CD14-positive monocyte (primary cell): ENCODE results near the gene HOXA13. TPM values are rescaled to one million over a fixed set of nuclear protein-coding genes. Genes with fewer than 3 reads are reported as not detected.

Experiments used
- DNase-seq, 3 donors: peaks; one replicate each; pipeline ENCODE4 v3.0.0-alpha.2; 2011 to 2022
- H2AFZ ChIP-seq: 2 replicates; pipeline ENCODE4 v1.6.0; 2012; ENCODE audit warnings: mild to moderate bottlenecking, low read depth, low read length, inconsistent platforms; ENCODE audit not compliant: insufficient read depth, poor library complexity, severe bottlenecking
- H3K27ac ChIP-seq, 2 donors: 1 replicate in 1 of 2; 2 replicates in 1 of 2; pipeline ENCODE4 v1.5.1; 2012 to 2013; ENCODE audit warnings: low read length in 2 of 2, control low read depth in 1 of 2, inconsistent platforms in 1 of 2, low read depth in 1 of 2, mild to moderate bottlenecking in 1 of 2
- H3K27me3 ChIP-seq, 2 donors: one replicate each; pipeline versions ENCODE4 v1.6.0 to v1.6.1; 2011 to 2013; ENCODE audit warnings: low read length in 2 of 2; ENCODE audit not compliant: control insufficient read depth in 2 of 2, insufficient read depth in 2 of 2
- H3K36me3 ChIP-seq, 2 donors: replicated peaks in 1 of 2; 1 replicate in 1 of 2; 2 replicates in 1 of 2; pipeline versions ENCODE4 v1.5.1 to v1.6.1; 2012 to 2013; ENCODE audit warnings: low read length in 2 of 2, control low read depth in 1 of 2, inconsistent platforms in 1 of 2, mild to moderate bottlenecking in 1 of 2; ENCODE audit not compliant: insufficient read depth in 2 of 2, control insufficient read depth in 1 of 2
- H3K4me1 ChIP-seq, 2 donors: 1 replicate in 1 of 2; 2 replicates in 1 of 2; pipeline versions ENCODE4 v1.5.1 to v1.6.1; 2012 to 2013; ENCODE audit warnings: low read length in 2 of 2, control low read depth in 1 of 2, inconsistent platforms in 1 of 2, mild to moderate bottlenecking in 1 of 2, moderate library complexity in 1 of 2; ENCODE audit not compliant: insufficient read depth in 2 of 2, control insufficient read depth in 1 of 2
- H3K4me2 ChIP-seq: replicated peaks from 2 replicates; pipeline ENCODE3; 2012; ENCODE audit warnings: low read length, moderate library complexity, mild to moderate bottlenecking; ENCODE audit not compliant: poor library complexity, severe bottlenecking; ENCODE audit errors: extremely low read depth
- H3K4me3 ChIP-seq, 3 experiments: fragments of 200-600 bp in 1 of 3; sonication (generic) in 1 of 3; replicated peaks in 1 of 3; 1 replicate in 2 of 3; 2 replicates in 1 of 3; pipeline ENCODE4 v1.5.1; 2011 to 2013; ENCODE audit warnings: low read length in 3 of 3, mild to moderate bottlenecking in 3 of 3, control low read depth in 2 of 3, low read depth in 2 of 3, inconsistent platforms in 1 of 3, moderate library complexity in 1 of 3
- H3K79me2 ChIP-seq: 2 replicates; pipeline ENCODE4 v1.6.0; 2012; ENCODE audit warnings: mild to moderate bottlenecking, control low read depth, inconsistent platforms, low read length, moderate library complexity; ENCODE audit not compliant: insufficient read depth
- H3K9ac ChIP-seq: 2 replicates; pipeline ENCODE4 v1.6.0; 2017; ENCODE audit warnings: low read length, mild to moderate bottlenecking; ENCODE audit not compliant: insufficient read depth, poor library complexity, severe bottlenecking
- H3K9me3 ChIP-seq, 2 donors: replicated peaks in 1 of 2; 1 replicate in 1 of 2; 2 replicates in 1 of 2; pipeline versions ENCODE4 v1.5.1 to v1.6.1; 2012 to 2013; ENCODE audit warnings: low read length in 2 of 2, control low read depth in 1 of 2; ENCODE audit not compliant: control insufficient read depth in 1 of 2, insufficient read depth in 1 of 2
- H4K20me1 ChIP-seq: 2 replicates; pipeline ENCODE4 v1.6.0; 2012; ENCODE audit warnings: mild to moderate bottlenecking, low read length, control low read depth, moderate library complexity; ENCODE audit not compliant: insufficient read depth
- H3K27ac Mint-ChIP-seq, 7 donors: one replicate each; pipeline ENCODE4 v1.8.0; 2020; ENCODE audit warnings: mild to moderate bottlenecking in 7 of 7, mixed read lengths in 7 of 7, moderate library complexity in 6 of 7, inconsistent platforms in 2 of 7
- H3K27me3 Mint-ChIP-seq, 3 donors: one replicate each; pipeline ENCODE4 v1.8.0; 2021 to 2022; ENCODE audit warnings: low read depth in 3 of 3, mild to moderate bottlenecking in 3 of 3, mixed read lengths in 3 of 3, moderate library complexity in 3 of 3, inconsistent platforms in 1 of 3
- H3K36me3 Mint-ChIP-seq, 2 donors: one replicate each; pipeline ENCODE4 v1.8.0; 2020; ENCODE audit warnings: mixed read lengths in 2 of 2, inconsistent platforms in 1 of 2, mild to moderate bottlenecking in 1 of 2
- H3K4me1 Mint-ChIP-seq: one replicate; pipeline ENCODE4 v1.8.0; 2020; ENCODE audit warnings: mild to moderate bottlenecking, mixed read lengths
- H3K4me3 Mint-ChIP-seq, 2 donors: one replicate each; pipeline ENCODE4 v1.8.0; 2020; ENCODE audit warnings: mild to moderate bottlenecking in 2 of 2, mixed read lengths in 2 of 2, moderate library complexity in 1 of 2
- H3K9me3 Mint-ChIP-seq, 7 donors: one replicate each; pipeline ENCODE4 v1.8.0; 2020 to 2022; ENCODE audit warnings: mixed read lengths in 7 of 7, mild to moderate bottlenecking in 6 of 7, moderate library complexity in 6 of 7, inconsistent platforms in 2 of 7
- WGBS: methylation state at CpG from one replicate; pipeline ENCODE4 v1.1.5; 2013; ENCODE audit warnings: missing lambda C conversion rate; ENCODE audit not compliant: insufficient coverage; 5-methylcytosine and 5-hydroxymethylcytosine counted together
- intact Hi-C, 2 donors: fragments of 100-400 bp; cut with micrococcal nuclease; formaldehyde crosslinking; loops; one replicate each; pipeline versions ENCODE4 v1.15.0 to v1.15.1; 2023
- polyA plus RNA-seq, 3 donors: library from polyadenylated mRNA; depleted of rRNA in 1 of 3; unstranded in 2 of 3; stranded (reverse) in 1 of 3; fragments of 300-500 nt in 2 of 3; fragments of >200 nt in 1 of 3; fragmentation: Illumina TruSeq in 2 of 3; gene quantifications; 1 replicate in 2 of 3; 2 replicates in 1 of 3; pipeline ENCODE4 v1.2.3, GENCODE V29; 2012 to 2021
- TF ChIP-seq, protein P1 (sequence below): fragments of 200-600 bp; IDR thresholded peaks from one replicate; pipeline ENCODE4 v1.8.0; 2022; ENCODE audit warnings: antibody characterized with exemption, mild to moderate bottlenecking

The HOXA13 gene
- polyA plus RNA-seq, 3 donors: not detected

DNA sequence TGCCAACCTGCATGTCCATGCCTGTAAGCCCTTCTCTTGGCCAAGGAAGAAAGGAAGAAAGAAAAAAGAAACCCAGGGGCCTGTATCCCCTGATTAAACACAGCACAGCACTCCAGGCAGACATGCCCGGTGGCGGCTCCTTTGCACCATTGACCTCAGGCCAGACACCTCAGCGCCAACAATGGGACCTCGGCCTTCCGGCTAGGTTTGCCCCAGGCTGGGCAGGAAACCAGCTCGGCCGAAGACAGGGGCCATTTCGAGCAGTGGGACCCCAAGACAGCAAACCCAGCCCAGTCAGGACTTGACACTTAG, 28.6 kb downstream of the HOXA13 start:
- H3K27ac ChIP-seq: no peak overlapping the region
- Mint-ChIP-seq H3K4me1 (peaks cover 55% of the 10 kb centered on the region), H3K27ac (no peak overlapping the region), H3K27me3 (peaks cover 90 to 98% (median 92%) of the 10 kb centered on the region in 3 donors), H3K36me3 (peaks cover 25 to 34% of the 10 kb centered on the region in 2 donors), H3K9me3 (peaks cover 5 to 55% (median 35%) of the 10 kb centered on the region in 7 donors), H3K4me3 (peak overlapping the region in 1 of 2 donors; percentile 89)
- H3K9ac ChIP-seq: no peak overlapping the region
- TF ChIP-seq, protein P1, sequence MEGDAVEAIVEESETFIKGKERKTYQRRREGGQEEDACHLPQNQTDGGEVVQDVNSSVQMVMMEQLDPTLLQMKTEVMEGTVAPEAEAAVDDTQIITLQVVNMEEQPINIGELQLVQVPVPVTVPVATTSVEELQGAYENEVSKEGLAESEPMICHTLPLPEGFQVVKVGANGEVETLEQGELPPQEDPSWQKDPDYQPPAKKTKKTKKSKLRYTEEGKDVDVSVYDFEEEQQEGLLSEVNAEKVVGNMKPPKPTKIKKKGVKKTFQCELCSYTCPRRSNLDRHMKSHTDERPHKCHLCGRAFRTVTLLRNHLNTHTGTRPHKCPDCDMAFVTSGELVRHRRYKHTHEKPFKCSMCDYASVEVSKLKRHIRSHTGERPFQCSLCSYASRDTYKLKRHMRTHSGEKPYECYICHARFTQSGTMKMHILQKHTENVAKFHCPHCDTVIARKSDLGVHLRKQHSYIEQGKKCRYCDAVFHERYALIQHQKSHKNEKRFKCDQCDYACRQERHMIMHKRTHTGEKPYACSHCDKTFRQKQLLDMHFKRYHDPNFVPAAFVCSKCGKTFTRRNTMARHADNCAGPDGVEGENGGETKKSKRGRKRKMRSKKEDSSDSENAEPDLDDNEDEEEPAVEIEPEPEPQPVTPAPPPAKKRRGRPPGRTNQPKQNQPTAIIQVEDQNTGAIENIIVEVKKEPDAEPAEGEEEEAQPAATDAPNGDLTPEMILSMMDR: no peak
- peaks cover 21 to 43% of the 10 kb centered on the region in 2 donors for H3K9me3 ChIP-seq
- peaks cover 76 to 98% of the 10 kb centered on the region in 2 donors for H3K27me3 ChIP-seq
- no peaks in the 10 kb centered on the region for H3K36me3 ChIP-seq
- no peak overlapping the region for H3K4me3 ChIP-seq
- intact Hi-C loops: loop anchor here in 1 of 2 donors (5.0 kb wide), 1 partner anchor 1309 kb away; no protein-coding TSS in a partner anchor
- peak overlapping the region; percentile 92 for H3K4me2 ChIP-seq
- H3K4me1 ChIP-seq: peaks cover 54 to 75% of the 10 kb centered on the region in 2 donors
- no peaks in the 10 kb centered on the region for H3K79me2 ChIP-seq
- H2AFZ ChIP-seq: no peak overlapping the region
- WGBS: 12% methylated on average over 8 of the region's 8 CpGs
- no peak for DNase-seq
- H4K20me1 ChIP-seq: peaks cover 9% of the 10 kb centered on the region

DNA sequence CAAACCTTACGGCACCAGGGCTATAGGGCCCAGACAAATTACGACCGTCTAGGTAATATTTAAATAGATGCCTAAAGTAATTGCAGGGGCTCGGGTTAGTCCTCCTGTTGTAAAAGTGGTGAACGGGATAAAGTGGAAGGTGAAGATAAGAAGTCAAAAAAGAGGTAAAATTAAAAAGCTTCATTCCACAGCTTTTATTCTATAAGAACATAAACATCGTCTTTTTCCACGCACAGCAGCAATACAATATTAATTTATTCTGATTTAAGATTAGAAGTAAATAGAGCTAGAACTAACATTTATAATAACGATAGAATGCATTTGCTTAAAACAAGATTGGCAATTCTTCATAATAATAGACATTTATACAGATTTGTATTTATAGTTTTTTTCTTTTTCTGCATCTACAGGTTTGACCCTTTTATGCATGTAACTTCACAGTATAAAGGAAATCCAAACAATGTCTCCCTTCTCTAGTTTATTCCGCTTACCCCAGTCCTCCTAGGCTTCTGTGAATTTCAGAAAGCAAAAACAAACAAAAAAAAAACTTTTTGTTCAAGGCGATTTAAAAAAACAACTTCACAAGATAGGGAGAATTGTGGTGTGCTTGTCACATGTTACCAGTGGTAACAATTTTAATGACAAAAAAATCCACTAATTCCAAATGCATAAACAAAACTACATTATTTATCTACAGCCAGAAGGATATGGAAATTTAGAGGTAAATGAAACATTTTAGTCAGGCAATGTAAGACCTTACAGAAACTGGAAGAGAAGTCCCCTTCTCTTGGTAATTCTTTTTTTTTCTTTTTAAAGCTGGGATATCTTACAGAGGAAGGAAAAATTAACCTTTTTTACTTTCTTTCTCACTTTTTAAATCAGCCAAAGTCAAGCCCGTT, 29.2 kb downstream of the HOXA13 start:
- peaks cover 25 to 37% of the 10 kb centered on the region in 2 donors for H3K36me3 Mint-ChIP-seq
- Histone ChIP-seq H3K9ac (no peak overlapping the region), H3K36me3 (no peaks in the 10 kb centered on the region), H3K79me2 (no peaks in the 10 kb centered on the region), H3K4me3 (no peak overlapping the region), H3K4me1 (peaks cover 60 to 81% of the 10 kb centered on the region in 2 donors), H3K4me2 (no peak overlapping the region), H3K9me3 (peaks cover 27 to 43% of the 10 kb centered on the region in 2 donors), H2AFZ (no peak overlapping the region), H4K20me1 (peaks cover 9% of the 10 kb centered on the region), H3K27me3 (peaks cover 82 to 98% of the 10 kb centered on the region in 2 donors), H3K27ac (no peak overlapping the region)
- H3K27ac Mint-ChIP-seq: no peak overlapping the region
- intact Hi-C loops: loop anchor here in 1 of 2 donors (5.0 kb wide), 1 partner anchor 1308 kb away; no protein-coding TSS in a partner anchor
- 0% methylated on average over 1 of the region's 11 CpGs for WGBS
- TF ChIP-seq, protein P1: no peak
- H3K27me3 Mint-ChIP-seq: peaks cover 90 to 98% (median 91%) of the 10 kb centered on the region in 3 donors
- H3K4me1 Mint-ChIP-seq: peaks cover 59% of the 10 kb centered on the region
- no peak for DNase-seq
- peaks cover 5 to 60% (median 38%) of the 10 kb centered on the region in 7 donors for H3K9me3 Mint-ChIP-seq
- H3K4me3 Mint-ChIP-seq: peak overlapping the region in 1 of 2 donors; percentile 89
